Epithelial cell of proximal tubule (primary cell): ENCODE measurements around the gene TRANK1. TPM values are rescaled to one million over a fixed set of nuclear protein-coding genes. Genes with fewer than 3 reads are reported as not detected.

ENCODE experiments used
- DNase-seq: peaks from one replicate; pipeline ENCODE4 v3.0.0-alpha.2; 2011; ENCODE audit warnings: low read depth
- H3K4me3 ChIP-seq: 2 replicates; pipeline ENCODE4 v1.5.1; 2011; ENCODE audit warnings: low read depth, mild to moderate bottlenecking, low read length
- total RNA-seq: library from RNA; depleted of rRNA; stranded (reverse); fragments of >200 nt; gene quantifications from 2 replicates; pipeline ENCODE4 v1.2.3, GENCODE V29; 2015
- TF ChIP-seq, protein P1 (sequence below): conservative IDR thresholded peaks from 2 replicates; pipeline ENCODE4 v1.5.1; 2012; ENCODE audit warnings: low read depth, mild to moderate bottlenecking, low read length

TRANK1 gene
- 2.0 and 3.7 TPM in 2 replicates for total RNA-seq

GRCh38 chr3:36944641-36945270, at the start of gene TRANK1:
TSS of gene TRANK1 (minus strand) at chr3:36945054. CDS start at chr3:36944809, 245 bp downstream.
- no peak for DNase-seq
- H3K4me3 ChIP-seq: peak within 1 kb of the TSS; percentile 68
- TF ChIP-seq, protein P1, sequence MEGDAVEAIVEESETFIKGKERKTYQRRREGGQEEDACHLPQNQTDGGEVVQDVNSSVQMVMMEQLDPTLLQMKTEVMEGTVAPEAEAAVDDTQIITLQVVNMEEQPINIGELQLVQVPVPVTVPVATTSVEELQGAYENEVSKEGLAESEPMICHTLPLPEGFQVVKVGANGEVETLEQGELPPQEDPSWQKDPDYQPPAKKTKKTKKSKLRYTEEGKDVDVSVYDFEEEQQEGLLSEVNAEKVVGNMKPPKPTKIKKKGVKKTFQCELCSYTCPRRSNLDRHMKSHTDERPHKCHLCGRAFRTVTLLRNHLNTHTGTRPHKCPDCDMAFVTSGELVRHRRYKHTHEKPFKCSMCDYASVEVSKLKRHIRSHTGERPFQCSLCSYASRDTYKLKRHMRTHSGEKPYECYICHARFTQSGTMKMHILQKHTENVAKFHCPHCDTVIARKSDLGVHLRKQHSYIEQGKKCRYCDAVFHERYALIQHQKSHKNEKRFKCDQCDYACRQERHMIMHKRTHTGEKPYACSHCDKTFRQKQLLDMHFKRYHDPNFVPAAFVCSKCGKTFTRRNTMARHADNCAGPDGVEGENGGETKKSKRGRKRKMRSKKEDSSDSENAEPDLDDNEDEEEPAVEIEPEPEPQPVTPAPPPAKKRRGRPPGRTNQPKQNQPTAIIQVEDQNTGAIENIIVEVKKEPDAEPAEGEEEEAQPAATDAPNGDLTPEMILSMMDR: no peak

DNA sequence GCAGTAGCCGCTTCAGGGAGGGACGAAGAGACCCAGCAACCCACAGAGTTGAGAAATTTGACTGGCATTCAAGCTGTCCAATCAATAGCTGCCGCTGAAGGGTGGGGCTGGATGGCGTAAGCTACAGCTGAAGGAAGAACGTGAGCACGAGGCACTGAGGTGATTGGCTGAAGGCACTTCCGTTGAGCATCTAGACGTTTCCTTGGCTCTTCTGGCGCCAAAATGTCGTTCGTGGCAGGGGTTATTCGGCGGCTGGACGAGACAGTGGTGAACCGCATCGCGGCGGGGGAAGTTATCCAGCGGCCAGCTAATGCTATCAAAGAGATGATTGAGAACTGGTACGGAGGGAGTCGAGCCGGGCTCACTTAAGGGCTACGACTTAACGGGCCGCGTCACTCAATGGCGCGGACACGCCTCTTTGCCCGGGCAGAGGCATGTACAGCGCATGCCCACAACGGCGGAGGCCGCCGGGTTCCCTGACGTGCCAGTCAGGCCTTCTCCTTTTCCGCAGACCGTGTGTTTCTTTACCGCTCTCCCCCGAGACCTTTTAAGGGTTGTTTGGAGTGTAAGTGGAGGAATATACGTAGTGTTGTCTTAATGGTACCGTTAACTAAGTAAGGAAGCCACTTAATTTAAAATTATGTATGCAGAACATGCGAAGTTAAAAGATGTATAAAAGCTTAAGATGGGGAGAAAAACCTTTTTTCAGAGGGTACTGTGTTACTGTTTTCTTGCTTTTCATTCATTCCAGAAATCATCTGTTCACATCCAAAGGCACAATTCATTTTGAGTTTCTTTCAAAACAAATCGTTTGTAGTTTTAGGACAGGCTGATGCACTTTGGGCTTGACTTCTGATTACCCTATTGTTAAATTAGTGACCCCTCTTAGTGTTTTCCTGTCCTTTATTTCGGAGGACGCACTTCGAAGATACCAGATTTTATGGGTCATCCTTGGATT, 48.8 kb upstream of the TRANK1 start, which contains the start of gene MLH1:
MLH1 (plus strand) TSS at position 193 of the 958 bp plus-strand sequence; CDS start at position 223, 30 bp downstream.
- TF ChIP-seq, protein P1: no peak

DNA sequence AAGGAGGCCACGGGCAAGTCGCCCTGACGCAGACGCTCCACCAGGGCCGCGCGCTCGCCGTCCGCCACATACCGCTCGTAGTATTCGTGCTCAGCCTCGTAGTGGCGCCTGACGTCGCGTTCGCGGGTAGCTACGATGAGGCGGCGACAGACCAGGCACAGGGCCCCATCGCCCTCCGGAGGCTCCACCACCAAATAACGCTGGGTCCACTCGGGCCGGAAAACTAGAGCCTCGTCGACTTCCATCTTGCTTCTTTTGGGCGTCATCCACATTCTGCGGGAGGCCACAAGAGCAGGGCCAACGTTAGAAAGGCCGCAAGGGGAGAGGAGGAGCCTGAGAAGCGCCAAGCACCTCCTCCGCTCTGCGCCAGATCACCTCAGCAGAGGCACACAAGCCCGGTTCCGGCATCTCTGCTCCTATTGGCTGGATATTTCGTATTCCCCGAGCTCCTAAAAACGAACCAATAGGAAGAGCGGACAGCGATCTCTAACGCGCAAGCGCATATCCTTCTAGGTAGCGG, 48.0 kb upstream of the TRANK1 start, which contains the start of gene EPM2AIP1:
EPM2AIP1 (minus strand) TSS at position 326 of the 520 bp plus-strand sequence; CDS start at position 272, 54 bp downstream.
- H3K4me3 ChIP-seq: peak within 1 kb of the TSS; percentile 82
- TF ChIP-seq, protein P1: no peak

More for the DNA sequence above, 48.8 kb upstream of the TRANK1 start, which contains the start of gene MLH1:
- DNase-seq: peak; percentile 100
- H3K4me3 ChIP-seq: peak within 1 kb of the TSS; percentile 82

DNA sequence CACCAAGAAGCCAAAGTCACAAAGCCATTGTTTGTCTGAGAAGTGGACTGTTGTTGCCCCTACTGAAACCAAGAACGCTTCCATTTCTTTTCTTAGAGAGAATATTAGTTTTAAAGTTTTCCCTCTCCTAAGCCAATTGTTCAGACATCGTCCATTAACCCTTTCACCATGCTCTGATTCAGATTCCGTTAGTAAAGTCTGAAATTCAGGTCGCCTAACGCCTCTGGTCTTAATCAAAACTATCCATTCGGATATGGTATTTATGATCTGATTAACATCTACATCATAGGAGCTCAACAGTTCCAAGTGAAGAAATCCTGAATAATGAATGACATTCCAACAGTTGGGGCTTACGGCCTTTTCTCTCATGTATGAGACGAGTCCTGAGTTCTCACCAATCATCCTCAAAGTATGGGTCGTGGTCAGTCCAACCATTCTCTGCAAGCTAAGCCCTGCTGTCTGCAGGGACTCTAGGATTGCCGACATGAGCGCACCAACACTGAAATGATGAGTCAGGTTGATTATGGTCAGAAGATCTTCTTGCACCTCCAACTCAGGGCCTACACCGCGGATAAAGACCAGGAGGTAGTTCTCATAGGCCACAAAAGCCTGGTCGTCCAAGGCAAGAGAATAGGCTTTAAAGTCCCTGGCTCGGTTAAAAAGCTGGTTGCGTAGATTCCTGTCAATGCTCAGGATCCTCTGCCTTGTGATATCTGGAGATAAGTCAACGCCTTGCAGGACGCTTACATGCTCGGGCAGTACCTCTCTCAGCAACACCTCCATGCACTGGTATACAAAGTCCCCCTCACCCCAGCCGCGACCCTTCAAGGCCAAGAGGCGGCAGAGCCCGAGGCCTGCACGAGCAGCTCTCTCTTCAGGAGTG, 47.3 kb upstream of the TRANK1 start:
- no peak for DNase-seq
- TF ChIP-seq, protein P1: no peak

More for the DNA sequence above, 48.0 kb upstream of the TRANK1 start, which contains the start of gene EPM2AIP1:
- no peak for DNase-seq

DNA sequence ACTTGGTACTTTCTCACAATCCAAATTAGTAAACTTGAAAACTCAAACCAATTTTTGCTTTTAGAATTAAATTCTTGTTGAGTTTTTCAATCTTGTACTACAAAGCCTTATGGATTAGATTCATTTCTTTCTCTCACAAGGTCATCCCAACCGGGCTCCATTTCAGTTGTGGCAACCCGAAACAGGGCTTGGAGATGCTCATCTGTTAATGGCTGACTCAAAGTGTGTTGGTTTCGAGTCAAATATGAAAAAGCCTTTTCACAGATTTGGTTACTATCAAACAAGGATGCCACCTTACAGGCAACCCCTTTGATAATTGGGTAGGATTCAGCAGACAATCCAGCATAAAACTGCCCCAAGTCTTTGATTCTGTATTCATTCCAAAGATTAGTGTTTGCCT, 46.3 kb upstream of the TRANK1 start:
- no peak for DNase-seq
- TF ChIP-seq, protein P1: no peak
- peak overlapping the region; percentile 82 for H3K4me3 ChIP-seq

More for the DNA sequence above, 47.3 kb upstream of the TRANK1 start:
- H3K4me3 ChIP-seq: peak overlapping the region; percentile 82

DNA sequence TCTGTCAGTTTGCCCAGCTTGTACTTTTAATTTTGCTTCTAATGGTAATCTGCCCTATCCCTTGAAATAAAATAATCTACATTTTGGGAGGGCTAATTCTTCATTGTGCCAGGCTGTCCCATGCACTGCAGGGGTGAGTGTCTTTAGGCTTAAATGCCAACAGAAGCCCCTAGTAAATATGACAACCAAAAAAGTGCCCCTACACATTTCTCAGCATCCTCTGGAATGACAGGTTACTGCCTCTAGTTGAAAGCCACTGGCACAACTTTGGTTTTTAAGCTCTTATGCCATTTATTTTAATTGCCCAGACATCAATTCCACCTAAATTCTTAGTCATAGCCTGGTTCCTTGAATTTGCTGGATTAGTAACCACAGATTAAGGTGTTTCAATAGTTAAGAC, 44.7 kb upstream of the TRANK1 start:
- DNase-seq: no peak
- H3K4me3 ChIP-seq: no peak overlapping the region
- TF ChIP-seq, protein P1: no peak
